Central memory CD8-positive, alpha-beta T cell (primary cell): ENCODE results near the gene UGT2B17.
"Not testable (repeated sequence)": the region's sequence is repeated elsewhere in the genome, so short reads cannot be mapped to it uniquely, and the experiment has no call there.

Experiments used
- ATAC-seq: fragments of 150-1000 bp; cut with Tn5 transposase; replicated peaks from 2 replicates; pipeline ENCODE4 v1.10.0; 2022; ENCODE audit warnings: mild to moderate bottlenecking, moderate FRiP score, moderate number of reproducible peaks; ENCODE audit not compliant: poor library complexity, severe bottlenecking; ENCODE audit errors: extremely low read depth
- DNase-seq, 2 donors: peaks; one replicate each; pipeline ENCODE4 v3.0.0; 2021; ENCODE audit warnings: low spot score in 2 of 2
- H3K27ac Mint-ChIP-seq: one replicate; pipeline ENCODE4 v1.8.0; 2022; ENCODE audit warnings: low read depth, mild to moderate bottlenecking, moderate library complexity, mixed read lengths
- H3K27me3 Mint-ChIP-seq: one replicate; pipeline ENCODE4 v1.8.0; 2022; ENCODE audit warnings: mixed read lengths
- H3K36me3 Mint-ChIP-seq: one replicate; pipeline ENCODE4 v1.8.0; 2022; ENCODE audit warnings: mild to moderate bottlenecking, moderate library complexity, mixed read lengths; ENCODE audit not compliant: insufficient read depth
- H3K4me1 Mint-ChIP-seq: one replicate; pipeline ENCODE4 v1.8.0; 2022; ENCODE audit warnings: mixed read lengths
- H3K4me3 Mint-ChIP-seq: one replicate; pipeline ENCODE4 v1.8.0; 2022; ENCODE audit warnings: mild to moderate bottlenecking, moderate library complexity, mixed read lengths
- H3K9me3 Mint-ChIP-seq: one replicate; pipeline ENCODE4 v1.8.0; 2022; ENCODE audit warnings: mixed read lengths

UGT2B17 gene

GRCh38 chr4:68576272-68577125 is at the start of gene UGT2B17:
TSS of gene UGT2B17 (minus strand) at chr4:68576322. CDS start at chr4:68568484, 7,838 bp downstream.
- no peak for DNase-seq
- peaks cover 9% of the 10 kb centered on the region for H3K9me3 Mint-ChIP-seq
- H3K4me1 Mint-ChIP-seq, result no peaks in the 10 kb centered on the region
- no peaks in the 10 kb centered on the region for H3K36me3 Mint-ChIP-seq
- H3K27me3 Mint-ChIP-seq, result peaks cover 18% of the 10 kb centered on the region
- no peak within 1 kb of the TSS for H3K4me3 Mint-ChIP-seq
- ATAC-seq, result no peak
- H3K27ac Mint-ChIP-seq, result no peak within 1 kb of the TSS

DNA sequence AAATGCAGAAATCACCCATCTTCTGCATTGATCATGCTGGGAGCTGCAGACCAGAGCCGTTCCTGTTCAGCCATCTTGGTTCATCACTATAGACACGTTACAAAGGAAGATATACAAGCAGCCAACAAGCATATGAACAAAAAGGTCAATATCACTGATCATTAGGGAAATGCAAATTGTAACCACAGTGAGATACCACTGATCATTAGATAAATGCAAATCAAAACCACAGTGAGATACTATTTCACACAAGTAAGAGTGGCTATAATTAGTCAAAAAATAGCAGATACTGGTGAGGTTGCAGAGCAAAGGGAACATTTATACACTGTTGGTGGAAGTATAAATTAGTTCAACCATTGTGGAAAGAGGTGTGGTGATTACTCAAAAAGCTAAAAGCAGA is 46.6 kb upstream of the UGT2B17 start:
- H3K27me3 Mint-ChIP-seq, ATAC-seq, DNase-seq, H3K4me3 Mint-ChIP-seq, H3K27ac Mint-ChIP-seq, H3K36me3 Mint-ChIP-seq, H3K9me3 Mint-ChIP-seq, H3K4me1 Mint-ChIP-seq: not testable (repeated sequence)

DNA sequence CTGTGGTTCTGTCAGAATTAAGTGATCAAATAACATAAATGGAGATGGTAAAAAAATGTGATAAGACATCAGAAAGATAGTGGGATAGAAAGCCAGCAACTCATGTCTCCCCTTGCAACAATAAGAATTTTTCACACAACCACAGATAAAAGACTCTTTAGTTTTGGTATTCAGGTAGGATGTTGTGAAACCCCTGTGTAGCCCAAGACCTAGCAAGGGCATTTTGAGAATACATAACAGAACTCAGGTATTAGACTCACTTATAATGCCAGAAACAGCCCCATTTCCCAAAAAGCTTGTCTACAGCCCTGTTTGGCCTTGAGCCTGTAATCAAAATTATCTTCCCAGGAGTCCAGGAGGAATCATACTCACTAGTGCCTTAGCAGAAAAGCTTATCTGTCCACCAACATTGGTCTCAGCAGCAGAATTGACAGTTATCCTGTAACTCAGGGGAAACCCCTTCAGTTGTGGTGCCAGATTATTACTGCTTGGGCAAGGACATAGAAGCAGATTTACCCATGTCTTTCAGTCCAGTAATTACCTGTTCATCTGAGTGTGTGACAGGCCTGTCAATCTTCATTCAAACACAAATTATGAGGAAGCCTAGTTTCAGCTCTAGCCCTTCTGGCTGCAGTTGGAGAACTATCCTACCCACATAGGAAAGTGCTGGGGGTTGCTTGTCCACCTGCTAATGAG is 41.0 kb upstream of the UGT2B17 start:
- H3K9me3 Mint-ChIP-seq, result no peaks in the 10 kb centered on the region
- no peaks in the 10 kb centered on the region for H3K27me3 Mint-ChIP-seq
- H3K4me3 Mint-ChIP-seq, result no peak overlapping the region
- no peaks in the 10 kb centered on the region for H3K4me1 Mint-ChIP-seq
- DNase-seq, result no peak
- H3K27ac Mint-ChIP-seq, result no peak overlapping the region
- no peaks in the 10 kb centered on the region for H3K36me3 Mint-ChIP-seq
- ATAC-seq, result no peak

DNA sequence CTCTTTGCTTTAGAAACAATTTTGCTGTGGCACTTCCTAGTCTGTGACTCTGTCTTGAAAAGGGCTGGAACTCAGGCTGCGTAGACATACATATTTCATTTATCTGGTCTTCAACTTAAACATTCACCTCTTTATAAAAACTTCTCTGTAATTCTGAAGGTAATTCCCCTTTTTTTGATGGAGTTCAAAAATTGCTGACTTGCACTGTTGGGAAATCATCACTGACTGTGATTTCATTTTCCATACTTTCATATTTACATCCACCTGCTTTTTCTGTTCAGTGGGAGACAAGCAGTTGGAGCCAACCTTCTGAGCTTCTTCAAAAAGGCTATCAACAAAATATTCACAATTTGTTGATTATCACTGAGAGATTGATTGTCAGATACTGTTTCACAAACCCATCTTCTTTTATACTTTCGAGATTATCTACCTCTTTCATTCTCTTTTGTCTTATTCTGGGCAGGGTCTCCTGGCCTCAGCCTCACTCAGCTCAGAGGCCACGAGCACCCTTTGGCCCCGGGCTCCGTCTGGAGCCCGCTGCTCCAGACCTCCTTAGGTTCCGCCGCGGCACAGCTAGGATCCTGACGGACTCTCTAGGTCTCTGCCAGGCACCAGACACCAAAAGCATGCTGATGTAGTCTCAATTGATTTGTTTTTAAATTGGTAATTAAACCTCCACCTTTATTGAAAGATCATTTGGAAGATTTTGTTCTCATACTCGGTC is 39.7 kb upstream of the UGT2B17 start:
- no peak overlapping the region for H3K4me3 Mint-ChIP-seq
- no peaks in the 10 kb centered on the region for H3K27me3 Mint-ChIP-seq
- H3K4me1 Mint-ChIP-seq, result no peaks in the 10 kb centered on the region
- H3K9me3 Mint-ChIP-seq, result no peaks in the 10 kb centered on the region
- H3K36me3 Mint-ChIP-seq, result no peaks in the 10 kb centered on the region
- DNase-seq (no peak), ATAC-seq (no peak)
- H3K27ac Mint-ChIP-seq, result no peak overlapping the region

DNA sequence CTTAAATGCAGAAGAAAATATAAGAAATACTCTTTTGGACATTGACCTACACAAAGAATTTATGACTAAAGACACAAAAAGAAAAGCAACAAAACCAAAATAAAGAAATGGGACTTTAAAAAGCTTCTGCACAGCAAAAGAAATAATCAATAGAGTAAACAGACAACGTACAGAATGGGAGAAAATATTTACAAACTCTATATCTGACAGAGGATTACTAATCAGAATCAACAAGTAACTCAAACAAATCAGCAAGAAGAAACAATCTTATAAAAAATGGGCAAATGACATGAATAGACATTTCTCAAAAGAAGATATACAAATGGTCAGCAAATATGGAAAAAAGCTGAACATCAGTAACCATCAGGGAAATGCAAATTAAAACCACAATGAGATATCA is 37.6 kb upstream of the UGT2B17 start:
- Mint-ChIP-seq H3K4me1 (no peaks in the 10 kb centered on the region), H3K27me3 (peaks cover 14% of the 10 kb centered on the region), H3K9me3 (no peaks in the 10 kb centered on the region), H3K36me3 (no peaks in the 10 kb centered on the region), H3K27ac (no peak overlapping the region), H3K4me3 (no peak overlapping the region)
- ATAC-seq, result no peak
- no peak for DNase-seq

GRCh38 chr4:68606240-68606639 is 30.1 kb upstream of the UGT2B17 start:
- DNase-seq (no peak), ATAC-seq (no peak)
- H3K4me1 Mint-ChIP-seq, result no peaks in the 10 kb centered on the region
- peaks cover 14% of the 10 kb centered on the region for H3K27me3 Mint-ChIP-seq
- no peaks in the 10 kb centered on the region for H3K36me3 Mint-ChIP-seq
- no peaks in the 10 kb centered on the region for H3K9me3 Mint-ChIP-seq
- H3K27ac Mint-ChIP-seq, result no peak overlapping the region
- no peak overlapping the region for H3K4me3 Mint-ChIP-seq

DNA sequence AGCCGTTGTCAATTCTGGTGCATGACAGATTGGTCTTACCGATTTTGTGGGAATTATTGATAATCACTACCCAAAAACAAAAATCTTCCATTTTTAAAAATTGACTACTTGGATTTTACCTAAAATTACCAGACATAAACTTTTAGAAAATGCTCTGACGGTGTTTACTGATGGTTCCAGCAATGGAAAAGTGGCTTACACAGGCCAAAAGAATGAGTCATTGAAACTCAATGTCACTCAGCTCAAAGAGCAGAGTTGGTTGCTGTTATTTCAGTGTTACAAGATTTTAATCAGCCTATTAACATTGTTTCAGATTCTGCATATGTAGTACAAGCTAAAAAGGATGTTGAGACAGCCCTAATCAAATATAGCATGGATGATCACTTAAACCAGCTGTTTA is 23.0 kb upstream of the UGT2B17 start:
- Mint-ChIP-seq H3K27me3 (no peaks in the 10 kb centered on the region), H3K36me3 (no peaks in the 10 kb centered on the region), H3K27ac (no peak overlapping the region), H3K4me1 (no peaks in the 10 kb centered on the region), H3K4me3 (no peak overlapping the region), H3K9me3 (no peaks in the 10 kb centered on the region)
- DNase-seq (no peak), ATAC-seq (no peak)

DNA sequence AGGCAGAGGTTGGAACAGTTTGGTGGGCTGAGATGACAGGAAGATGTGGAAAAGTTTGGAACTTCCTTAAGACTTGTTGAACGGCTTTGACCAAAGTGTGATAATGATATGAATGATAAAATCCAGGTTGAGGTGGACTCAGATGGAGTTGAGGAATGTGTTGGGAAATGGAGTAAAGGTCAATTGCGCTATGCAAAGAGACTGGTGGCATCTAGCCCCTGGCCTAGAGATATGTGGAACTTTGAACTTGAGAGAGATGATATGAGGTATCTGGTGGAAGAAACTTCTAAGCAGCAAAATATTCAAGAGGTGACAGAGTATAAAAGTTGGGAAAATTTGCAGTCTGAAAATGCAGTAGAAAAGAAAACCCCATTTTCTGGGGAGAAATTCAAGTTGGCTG is 21.4 kb upstream of the UGT2B17 start:
- Mint-ChIP-seq H3K36me3 (no peaks in the 10 kb centered on the region), H3K9me3 (no peaks in the 10 kb centered on the region), H3K4me1 (no peaks in the 10 kb centered on the region), H3K27ac (no peak overlapping the region), H3K4me3 (no peak overlapping the region), H3K27me3 (no peaks in the 10 kb centered on the region)
- ATAC-seq, result no peak
- no peak for DNase-seq

GRCh38 chr4:68594678-68595077 is 18.6 kb upstream of the UGT2B17 start:
- peaks cover 6% of the 10 kb centered on the region for H3K27me3 Mint-ChIP-seq
- no peak for DNase-seq
- no peak overlapping the region for H3K27ac Mint-ChIP-seq
- no peaks in the 10 kb centered on the region for H3K9me3 Mint-ChIP-seq
- no peaks in the 10 kb centered on the region for H3K36me3 Mint-ChIP-seq
- ATAC-seq, result no peak
- no peaks in the 10 kb centered on the region for H3K4me1 Mint-ChIP-seq
- no peak overlapping the region for H3K4me3 Mint-ChIP-seq

DNA sequence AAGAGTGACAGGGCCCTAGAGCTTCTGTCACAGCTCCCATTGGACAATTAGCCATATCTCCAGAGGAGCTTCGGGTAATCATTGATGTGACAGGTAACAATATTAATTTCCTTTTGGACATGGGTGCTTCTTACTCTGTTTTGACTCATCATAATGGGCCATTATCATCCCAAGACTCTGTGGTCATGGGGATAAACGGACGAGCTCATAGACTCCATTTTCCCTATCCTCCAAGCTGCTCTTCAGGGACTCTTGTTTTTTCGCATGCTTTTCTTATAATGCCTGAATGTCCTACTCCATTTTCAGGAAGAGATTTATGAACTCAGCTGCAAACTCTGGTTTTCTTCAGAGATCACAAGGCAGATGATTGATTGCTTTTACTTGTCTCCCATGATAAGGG is 17.0 kb upstream of the UGT2B17 start:
- no peaks in the 10 kb centered on the region for H3K4me1 Mint-ChIP-seq
- no peaks in the 10 kb centered on the region for H3K36me3 Mint-ChIP-seq
- ATAC-seq (no peak), DNase-seq (no peak)
- no peaks in the 10 kb centered on the region for H3K9me3 Mint-ChIP-seq
- no peak overlapping the region for H3K27ac Mint-ChIP-seq
- H3K27me3 Mint-ChIP-seq, result peaks cover 6% of the 10 kb centered on the region
- H3K4me3 Mint-ChIP-seq, result no peak overlapping the region

- no peak for ATAC-seq
- no peaks in the 10 kb centered on the region for H3K4me1 Mint-ChIP-seq
Observed at GRCh38 chr4:68592673-68593072, 16.6 kb upstream of the UGT2B17 start.

DNA sequence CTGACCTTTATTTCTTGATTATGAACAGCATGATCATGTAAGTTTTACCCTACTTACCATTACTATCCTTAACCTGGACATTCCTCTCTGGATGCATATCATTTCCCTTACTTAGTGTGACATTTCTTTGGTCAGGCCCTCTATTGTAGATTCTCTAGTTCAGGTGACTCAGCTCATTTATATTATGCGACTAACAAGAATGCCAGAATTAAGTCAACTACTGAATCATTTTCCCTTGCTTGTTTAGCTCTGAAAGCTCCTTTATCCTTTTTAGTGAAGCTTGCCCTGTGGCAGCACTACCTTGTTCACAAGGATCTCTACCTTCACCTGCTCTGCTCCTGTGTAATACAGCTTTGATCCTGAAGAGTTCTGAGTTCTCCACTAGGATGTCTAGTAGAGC is 15.1 kb upstream of the UGT2B17 start:
- Mint-ChIP-seq H3K36me3 (peaks cover 2% of the 10 kb centered on the region), H3K4me3 (no peak overlapping the region), H3K4me1 (no peaks in the 10 kb centered on the region), H3K27ac (no peak overlapping the region), H3K9me3 (no peaks in the 10 kb centered on the region), H3K27me3 (peaks cover 6% of the 10 kb centered on the region)
- ATAC-seq, result no peak
- no peak for DNase-seq

More at GRCh38 chr4:68592673-68593072, 16.6 kb upstream of the UGT2B17 start:
- Mint-ChIP-seq H3K36me3 (no peaks in the 10 kb centered on the region), H3K27me3 (peaks cover 6% of the 10 kb centered on the region), H3K4me3 (no peak overlapping the region), H3K9me3 (no peaks in the 10 kb centered on the region), H3K27ac (no peak overlapping the region)
- DNase-seq, result no peak
